CD4-positive, alpha-beta T cell treated with Interleukin-4 for 4 hours (primary cell): ENCODE measurements around the gene RND3.

Source experiments
- DNase-seq: peaks from one replicate; pipeline ENCODE4 v3.0.0-alpha.2; 2020

RND3 gene, protein sequence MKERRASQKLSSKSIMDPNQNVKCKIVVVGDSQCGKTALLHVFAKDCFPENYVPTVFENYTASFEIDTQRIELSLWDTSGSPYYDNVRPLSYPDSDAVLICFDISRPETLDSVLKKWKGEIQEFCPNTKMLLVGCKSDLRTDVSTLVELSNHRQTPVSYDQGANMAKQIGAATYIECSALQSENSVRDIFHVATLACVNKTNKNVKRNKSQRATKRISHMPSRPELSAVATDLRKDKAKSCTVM

DNA sequence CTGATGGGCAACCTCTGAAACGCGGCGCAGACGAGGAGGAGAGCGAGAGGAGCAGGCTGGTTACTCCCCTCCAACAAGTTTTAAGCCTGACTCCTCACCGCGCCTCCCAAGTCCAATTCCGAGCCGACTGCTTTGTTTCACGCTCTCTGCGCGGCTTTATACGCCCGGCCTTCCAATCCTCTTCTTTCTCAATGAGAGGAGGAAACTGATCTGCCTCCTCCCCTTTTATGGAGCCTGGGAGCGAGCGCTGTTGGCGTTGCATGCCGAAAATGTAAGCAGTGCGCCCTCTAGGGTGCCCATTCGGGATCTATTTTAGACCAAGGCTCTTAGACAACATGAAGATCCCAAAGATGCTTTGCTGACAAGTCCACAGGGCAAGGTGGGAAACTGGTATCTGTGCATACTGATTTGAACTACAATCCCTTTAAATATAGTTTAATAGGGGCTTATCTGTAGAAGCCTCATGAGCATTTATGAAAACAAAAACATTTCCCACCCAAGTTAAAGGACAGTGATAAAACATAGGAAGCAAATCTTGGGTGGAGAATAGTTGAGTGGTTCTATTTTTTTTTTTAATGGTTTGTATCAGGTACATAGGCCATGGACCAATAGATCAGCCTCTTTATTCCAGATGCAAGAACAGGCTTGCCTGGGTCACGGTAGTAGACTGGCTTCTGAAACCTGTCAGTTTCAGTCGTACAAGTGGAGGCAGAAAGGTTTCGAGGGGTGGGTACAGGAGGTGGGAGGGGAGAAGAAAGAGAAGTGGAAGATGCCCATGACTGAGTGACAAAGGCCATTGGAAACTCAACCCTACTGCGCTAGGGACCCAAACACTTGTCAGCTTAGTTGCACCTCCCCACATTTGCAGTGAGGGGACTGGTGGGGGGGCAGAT, at the start of gene RND3:
Gene RND3 (minus strand): TSS at position 131 of the 893 bp plus-strand sequence. CDS start 250 bp downstream, outside the sequence.
- peak; percentile 2 for DNase-seq

DNA sequence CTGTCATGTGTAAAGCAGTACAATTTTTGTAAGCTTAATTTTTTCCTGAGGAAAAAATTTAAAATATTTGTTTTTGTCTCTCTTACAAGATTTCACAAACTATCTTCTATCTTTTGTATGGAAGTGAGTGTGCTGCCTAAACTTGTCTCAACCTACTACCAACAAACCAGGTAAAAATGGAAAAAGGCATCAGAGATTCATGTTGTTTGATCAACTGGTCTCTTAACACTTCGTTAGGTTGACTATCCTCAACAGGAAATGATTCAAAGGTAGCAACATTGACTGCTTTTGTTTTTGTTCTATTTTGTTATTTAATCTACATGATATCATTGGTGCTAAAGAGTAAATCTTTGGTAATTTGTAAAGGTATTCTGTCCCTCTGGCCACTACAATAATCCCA, 47.7 kb upstream of the RND3 start:
- DNase-seq, result no peak

DNA sequence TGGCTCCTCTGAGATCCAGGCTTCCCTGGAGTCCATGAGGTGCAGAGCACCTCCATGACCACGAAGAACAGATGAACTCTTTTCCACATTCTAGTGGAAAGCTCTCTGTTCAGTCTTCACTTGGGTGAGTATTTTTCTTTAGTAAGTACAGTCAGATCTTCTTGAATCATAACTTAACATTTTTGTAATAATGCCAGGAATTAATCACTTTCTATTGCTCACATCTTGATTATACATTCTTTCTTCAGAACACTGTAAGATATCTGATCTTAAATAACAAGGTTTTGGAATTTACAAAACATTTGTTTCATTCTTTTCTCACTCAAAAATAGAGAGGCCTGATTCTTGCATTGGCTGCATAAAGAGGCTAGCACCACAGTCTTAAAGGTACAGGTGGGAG, 45.4 kb upstream of the RND3 start:
- DNase-seq, result no peak

DNA sequence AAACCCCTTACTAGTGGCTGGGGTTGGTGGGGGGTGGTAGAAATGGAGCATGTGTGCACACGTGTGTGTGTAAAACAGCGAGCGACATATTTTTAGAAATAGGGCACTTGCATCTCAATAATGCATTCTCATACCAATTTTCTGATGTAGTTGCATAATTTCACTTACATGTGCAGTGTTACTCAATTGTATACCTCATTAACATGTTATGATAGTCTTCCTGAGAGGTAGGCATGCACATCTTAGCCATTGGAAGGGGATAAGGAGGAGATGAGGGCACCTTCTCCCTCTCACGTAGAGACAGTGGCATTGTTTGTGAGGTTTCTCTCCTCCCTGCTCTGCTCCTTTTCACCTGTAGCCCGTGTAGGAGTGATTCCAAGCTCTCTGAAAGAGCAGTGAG, 44.6 kb upstream of the RND3 start:
- DNase-seq, result no peak

DNA sequence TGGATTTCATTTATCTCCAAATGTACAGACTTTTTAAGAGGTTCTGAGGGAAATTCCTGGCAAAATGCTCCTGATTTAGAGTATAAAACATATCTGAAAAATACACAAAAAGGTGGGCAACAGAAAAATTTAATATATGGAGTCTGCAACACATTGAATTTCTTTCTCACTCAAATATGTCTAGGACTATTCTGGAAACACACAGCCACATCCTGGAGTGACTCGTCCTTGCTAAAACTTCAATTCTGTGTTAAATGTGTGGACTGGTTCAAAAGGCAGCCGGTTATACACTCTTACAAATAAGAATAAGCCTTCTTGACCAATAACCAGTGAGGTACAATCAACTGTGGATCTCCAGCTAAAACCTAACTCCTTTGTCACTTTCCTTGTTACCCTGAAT, 44.1 kb upstream of the RND3 start:
- DNase-seq, result no peak

GRCh38 chr2:150530168-150530567, 42.7 kb upstream of the RND3 start:
- no peak for DNase-seq

DNA sequence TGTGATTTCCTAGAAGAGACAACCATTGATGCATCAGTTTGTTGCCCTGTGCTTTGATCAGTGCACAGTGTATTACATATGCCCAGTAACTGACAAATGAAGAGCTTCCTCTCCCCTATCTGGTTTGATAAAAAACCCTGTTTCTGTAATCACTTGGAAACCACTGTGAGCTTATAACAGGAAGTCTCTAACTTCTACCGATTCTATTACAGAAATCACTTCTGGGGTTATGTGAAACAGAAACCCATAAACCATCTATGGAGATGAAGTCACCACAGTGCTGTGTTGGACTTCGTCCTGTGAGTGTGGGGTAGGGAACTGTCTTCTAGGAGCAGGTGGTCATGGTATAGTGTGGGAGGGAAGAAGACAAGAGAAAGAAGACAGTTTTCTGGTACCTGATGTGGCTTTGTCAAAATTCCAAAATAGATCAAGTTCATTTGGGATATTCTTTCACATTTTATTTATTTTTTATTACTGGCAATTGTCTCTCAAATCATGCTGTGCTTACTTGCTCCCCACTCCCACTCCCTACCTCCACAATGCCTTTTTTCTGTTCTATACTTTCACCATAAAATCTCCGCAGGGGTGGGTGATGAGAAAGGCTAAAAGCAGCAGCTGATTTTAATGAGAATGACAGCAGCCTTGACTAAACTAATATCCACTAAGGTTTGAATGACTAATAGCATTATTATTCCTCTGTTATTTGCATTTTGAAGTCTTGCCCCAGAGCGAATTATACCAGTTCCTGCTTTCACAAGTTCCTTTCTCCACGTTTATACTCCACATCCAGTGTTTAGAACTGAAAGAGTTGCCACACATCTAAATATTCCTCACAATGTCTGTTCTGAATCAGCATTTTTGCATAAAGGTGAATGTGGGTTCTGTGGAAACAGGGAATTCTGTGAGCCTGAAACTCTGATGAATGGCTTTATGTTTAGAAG, 41.7 kb upstream of the RND3 start:
- no peak for DNase-seq

- no peak for DNase-seq
Measured at GRCh38 chr2:150526827-150527226, 39.4 kb upstream of the RND3 start.

DNA sequence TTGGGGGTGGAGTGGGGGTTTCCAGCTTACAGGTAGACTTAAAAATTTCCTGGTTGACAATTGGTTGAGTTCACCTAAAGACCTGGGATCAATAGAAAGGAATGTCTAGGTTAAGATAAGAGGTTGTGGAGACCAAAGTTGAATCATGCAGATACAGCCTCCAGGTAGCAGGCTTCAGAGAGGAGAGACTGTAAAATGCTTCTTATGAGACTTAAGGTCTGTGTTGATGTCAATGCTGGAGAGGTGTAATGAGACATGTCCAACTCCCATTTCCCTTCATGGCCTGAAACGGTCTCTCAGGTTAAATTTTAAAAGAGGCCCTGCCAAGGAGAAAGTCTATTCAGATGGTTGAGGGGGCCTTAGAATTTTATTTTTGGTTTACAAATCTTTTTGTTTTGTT, 38.5 kb upstream of the RND3 start:
- DNase-seq, result no peak

- no peak for DNase-seq
Measured at GRCh38 chr2:150522269-150522668, 34.8 kb upstream of the RND3 start.

- DNase-seq, result no peak
Measured at GRCh38 chr2:150520887-150521664, 33.6 kb upstream of the RND3 start.

DNA sequence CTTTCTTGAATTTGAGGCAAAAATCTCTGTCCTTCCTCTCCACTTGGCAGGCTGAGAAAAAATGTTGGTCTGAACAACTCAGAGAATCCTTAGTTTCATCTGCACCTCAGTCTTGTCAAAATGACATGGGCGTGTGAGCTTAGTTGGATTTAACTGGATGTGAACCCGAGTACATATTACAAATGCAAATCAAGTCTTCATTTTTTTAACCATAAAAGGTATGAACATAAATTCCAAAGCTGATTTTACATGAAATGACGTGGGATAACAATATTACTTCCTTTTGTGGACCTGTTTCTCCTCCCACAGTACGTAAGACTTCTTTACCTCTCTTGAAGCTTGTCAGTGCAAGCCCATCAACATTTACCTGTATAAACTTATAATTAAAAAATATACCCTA, 32.6 kb upstream of the RND3 start:
- no peak for DNase-seq

- DNase-seq, result no peak
Measured at GRCh38 chr2:150517951-150518680, 30.6 kb upstream of the RND3 start.

DNA sequence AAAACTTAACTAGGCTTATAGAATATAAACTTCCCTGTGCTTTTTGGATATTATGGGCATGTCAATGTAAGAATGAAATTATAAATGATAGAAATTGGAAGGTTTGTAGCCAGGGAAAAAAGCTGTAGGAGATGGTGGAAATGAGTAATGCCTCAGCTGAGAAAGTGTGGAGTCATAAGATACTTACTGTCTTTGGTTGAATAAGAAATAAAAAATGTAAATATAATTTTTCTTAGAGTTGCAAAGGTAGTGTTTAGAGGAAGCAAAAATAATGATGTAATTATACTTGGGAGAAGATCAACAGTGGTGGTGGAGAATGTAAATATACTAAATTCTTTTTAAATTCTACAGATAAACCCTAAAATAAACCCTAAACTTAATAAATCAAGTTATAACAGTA, 26.2 kb upstream of the RND3 start:
- DNase-seq, result no peak

DNA sequence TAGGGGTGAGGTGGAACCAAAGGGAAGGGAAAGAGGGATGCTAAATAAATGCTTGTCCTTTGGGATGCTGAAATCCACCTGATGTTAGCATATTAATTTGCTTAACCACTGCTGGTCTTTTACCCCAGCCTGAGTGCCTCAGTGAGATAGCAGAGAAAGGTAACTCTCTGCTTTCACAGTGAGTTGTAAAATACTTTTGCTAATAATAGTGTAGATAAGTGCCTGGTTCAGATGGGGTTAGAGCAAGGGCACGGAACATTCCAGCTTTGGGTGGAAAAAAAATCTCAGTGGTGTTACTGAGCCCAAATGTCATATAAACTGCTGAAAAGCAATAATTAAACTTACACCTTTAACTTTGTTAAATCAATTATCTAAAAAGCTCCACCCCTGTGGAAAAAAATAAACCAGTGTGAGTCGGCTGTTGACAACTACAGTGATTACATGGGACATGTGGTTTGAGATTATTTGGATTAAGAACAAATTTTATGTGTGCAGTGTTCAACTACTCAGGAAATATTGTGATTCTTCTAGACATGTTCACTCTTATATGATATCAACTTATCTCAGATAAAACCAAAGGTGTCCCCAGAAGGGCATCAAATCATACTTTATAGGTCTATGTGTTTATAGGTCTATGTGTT, 21.1 kb upstream of the RND3 start:
- DNase-seq, result no peak

DNA sequence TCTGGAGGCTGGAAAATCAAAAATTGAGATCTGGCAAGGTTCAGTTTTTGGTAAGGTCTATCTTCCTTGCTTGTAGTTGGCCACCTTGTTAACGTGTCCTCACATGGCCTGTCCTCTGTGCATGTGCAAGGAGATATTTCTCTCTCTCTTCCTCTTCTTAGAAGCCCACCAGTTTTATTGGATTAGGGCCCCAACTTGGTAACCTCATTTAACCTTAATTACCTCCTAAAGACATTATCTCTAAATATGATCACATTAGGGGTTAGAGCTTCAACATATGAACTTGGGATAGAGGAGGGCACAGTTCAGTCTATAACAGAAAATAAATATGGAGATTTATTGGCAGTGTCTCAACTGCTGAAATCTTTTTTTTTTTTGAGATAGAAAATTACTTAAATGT, 19.6 kb upstream of the RND3 start:
- no peak for DNase-seq

GRCh38 chr2:150505178-150505577, 17.7 kb upstream of the RND3 start:
- no peak for DNase-seq

- no peak for DNase-seq
Measured at GRCh38 chr2:150495993-150496627, 8.6 kb upstream of the RND3 start.

DNA sequence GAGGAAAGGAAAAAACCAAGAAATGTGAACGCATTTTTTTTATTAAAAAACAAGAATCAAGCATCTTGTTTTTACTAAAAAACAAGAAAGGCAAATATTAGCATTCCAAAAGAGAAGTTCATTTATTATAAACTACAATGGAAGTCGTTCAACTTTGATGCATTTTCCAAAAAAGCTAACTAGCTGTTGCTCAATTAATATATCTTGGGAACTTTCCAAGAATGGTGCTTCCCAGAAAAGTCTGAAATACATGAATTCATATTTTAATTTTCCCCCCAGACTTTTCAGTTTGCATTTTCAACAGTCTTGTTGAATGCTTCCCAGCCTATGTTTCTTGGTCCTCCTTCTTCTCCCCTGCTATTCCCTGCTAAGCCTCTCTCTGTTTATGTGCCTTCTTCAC, 7.5 kb upstream of the RND3 start:
- no peak for DNase-seq

DNA sequence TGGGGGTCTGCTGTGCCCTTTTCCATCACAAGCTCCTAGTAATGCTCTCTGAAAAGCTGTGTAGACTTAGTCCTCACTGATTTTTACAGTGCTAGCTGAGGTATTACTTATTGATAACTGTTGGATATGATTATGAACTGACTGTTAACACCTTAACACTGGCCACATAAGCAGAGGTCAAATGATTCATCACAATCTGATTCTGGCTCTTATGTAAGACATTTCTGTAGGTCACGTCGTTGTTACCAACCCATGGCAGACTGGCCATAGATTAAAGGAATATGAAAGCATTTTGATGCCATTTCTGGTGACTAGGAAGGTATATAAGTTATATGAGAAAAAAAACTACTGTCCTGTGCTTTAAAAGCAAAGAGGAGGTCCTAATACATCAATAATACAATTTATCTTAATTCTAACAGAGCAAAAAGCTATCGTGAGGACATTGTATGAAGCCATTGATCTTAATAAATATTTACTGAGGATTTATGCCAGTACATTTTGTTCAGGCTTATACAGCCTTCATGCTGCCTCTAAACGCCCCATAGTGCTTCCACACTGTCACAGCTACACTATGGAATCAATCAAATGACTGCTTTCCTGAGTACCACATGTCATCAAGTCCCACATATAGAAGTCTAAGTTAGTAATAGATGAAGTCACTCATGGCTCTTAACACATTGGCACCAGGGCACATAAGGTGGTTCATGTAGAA, 6.9 kb upstream of the RND3 start:
- DNase-seq, result no peak
